GM12875 (cell line): ENCODE results near the gene TSC22D1.
"Not testable (repeated sequence)": the region's sequence is repeated elsewhere in the genome, so short reads cannot be mapped to it uniquely, and the experiment has no call there.

Source experiments
- H3K4me3 ChIP-seq: one replicate; pipeline ENCODE4 v1.5.1; 2011; ENCODE audit warnings: low read depth, low read length, control low read depth
- TF ChIP-seq, protein P1 (sequence below): IDR thresholded peaks from 2 replicates; pipeline ENCODE4 v1.5.1; 2011; ENCODE audit warnings: low read depth, mild to moderate bottlenecking, control low read depth, inconsistent platforms, low read length, moderate library complexity, borderline replicate concordance; ENCODE audit not compliant: insufficient read depth

Gene TSC22D1

GRCh38 chr13:44609137-44609536 lies 33.0 kb upstream of the TSC22D1 start:
- TF ChIP-seq, protein P1, sequence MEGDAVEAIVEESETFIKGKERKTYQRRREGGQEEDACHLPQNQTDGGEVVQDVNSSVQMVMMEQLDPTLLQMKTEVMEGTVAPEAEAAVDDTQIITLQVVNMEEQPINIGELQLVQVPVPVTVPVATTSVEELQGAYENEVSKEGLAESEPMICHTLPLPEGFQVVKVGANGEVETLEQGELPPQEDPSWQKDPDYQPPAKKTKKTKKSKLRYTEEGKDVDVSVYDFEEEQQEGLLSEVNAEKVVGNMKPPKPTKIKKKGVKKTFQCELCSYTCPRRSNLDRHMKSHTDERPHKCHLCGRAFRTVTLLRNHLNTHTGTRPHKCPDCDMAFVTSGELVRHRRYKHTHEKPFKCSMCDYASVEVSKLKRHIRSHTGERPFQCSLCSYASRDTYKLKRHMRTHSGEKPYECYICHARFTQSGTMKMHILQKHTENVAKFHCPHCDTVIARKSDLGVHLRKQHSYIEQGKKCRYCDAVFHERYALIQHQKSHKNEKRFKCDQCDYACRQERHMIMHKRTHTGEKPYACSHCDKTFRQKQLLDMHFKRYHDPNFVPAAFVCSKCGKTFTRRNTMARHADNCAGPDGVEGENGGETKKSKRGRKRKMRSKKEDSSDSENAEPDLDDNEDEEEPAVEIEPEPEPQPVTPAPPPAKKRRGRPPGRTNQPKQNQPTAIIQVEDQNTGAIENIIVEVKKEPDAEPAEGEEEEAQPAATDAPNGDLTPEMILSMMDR, result no peak
- H3K4me3 ChIP-seq, result no peak overlapping the region

- H3K4me3 ChIP-seq, result no peak overlapping the region
- TF ChIP-seq, protein P1, result no peak
Measured at GRCh38 chr13:44605721-44606120, 29.6 kb upstream of the TSC22D1 start.

- TF ChIP-seq, protein P1, result no peak
- no peak overlapping the region for H3K4me3 ChIP-seq
Measured at GRCh38 chr13:44605275-44605674, 29.1 kb upstream of the TSC22D1 start.

GRCh38 chr13:44601586-44601985 lies 25.5 kb upstream of the TSC22D1 start:
- TF ChIP-seq, protein P1, result no peak

DNA sequence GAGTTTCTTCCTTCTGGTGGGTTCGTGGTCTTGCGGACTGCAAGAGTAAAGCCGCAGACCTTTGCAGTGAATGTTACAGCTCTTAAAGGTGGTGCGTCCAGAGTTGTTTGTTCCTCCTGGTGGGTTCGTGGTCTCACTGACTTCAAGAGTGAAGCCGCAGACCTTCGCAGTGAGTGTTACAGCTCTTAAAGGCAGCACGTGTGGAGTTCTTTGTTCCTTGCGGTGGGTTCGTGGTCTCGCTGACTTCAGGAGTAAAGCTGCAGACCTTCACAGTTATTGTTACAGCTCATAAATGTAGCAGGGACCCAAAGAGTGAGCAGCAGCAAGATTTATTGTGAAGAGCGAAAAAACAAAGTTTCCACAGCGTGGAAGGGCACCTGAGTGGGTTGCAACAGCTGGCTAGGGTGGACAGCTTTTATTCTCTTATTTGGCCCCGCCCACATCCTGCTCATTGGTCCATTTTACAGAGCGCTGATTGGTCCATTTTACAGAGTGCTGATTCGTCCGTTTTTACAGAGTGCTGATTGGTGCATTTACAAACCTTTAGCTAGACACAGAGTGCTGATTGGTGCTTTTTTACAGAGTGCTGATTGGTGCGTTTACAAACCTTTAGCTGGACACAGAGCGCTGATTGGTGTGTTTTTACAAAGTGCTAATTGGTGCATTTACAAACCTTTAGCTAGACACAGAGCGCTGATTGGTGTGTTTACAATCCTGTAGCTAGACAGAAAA lies 17.9 kb upstream of the TSC22D1 start:
- not testable (repeated sequence) for H3K4me3 ChIP-seq

More at GRCh38 chr13:44601586-44601985, 25.5 kb upstream of the TSC22D1 start:
- no peak overlapping the region for H3K4me3 ChIP-seq

- H3K4me3 ChIP-seq, result no peak overlapping the region
Measured at GRCh38 chr13:44592216-44592847, 16.2 kb upstream of the TSC22D1 start.

DNA sequence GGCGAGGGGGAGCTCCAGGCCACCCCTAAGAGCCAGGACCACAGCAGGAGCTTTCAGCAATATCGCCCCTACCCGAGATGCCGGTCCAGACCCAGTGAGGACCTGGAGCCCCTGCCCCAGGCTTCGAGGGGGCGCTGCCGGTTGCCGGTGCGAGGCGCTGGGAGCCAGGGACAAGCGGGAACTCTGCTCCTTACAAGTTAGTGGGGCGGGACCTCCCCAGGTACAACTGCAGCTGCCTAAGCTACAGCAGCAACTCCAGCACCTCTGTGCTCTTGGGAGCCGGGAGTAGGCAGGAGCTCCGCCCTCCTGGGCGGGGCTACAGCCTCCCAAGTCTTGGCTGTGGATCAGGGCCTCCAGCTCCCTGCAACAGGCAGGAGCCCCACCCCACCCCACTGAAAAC lies 15.2 kb upstream of the TSC22D1 start:
- H3K4me3 ChIP-seq, result no peak overlapping the region

More at GRCh38 chr13:44592216-44592847, 16.2 kb upstream of the TSC22D1 start:
- TF ChIP-seq, protein P1, result no peak

More for the DNA sequence above, 15.2 kb upstream of the TSC22D1 start:
- TF ChIP-seq, protein P1, result no peak
